Cardiac muscle cell (in vitro differentiated cells and primary cell): ENCODE measurements around the gene ARHGAP5. TPM values are rescaled to one million over a fixed set of nuclear protein-coding genes. Genes with fewer than 3 reads are reported as not detected.

Source experiments
- DNase-seq, 2 donors: peaks; one replicate each; pipeline versions ENCODE4 v3.0.0 to v3.0.0-alpha.2; 2010 to 2017; ENCODE audit warnings: low read depth in 1 of 2, low spot score in 1 of 2
- H3K27ac ChIP-seq: fragments of 200-600 bp; sonication (generic); 2 replicates; pipeline ENCODE4 v1.5.1; 2016
- H3K27me3 ChIP-seq: fragments of 200-600 bp; sonication (generic); 2 replicates; pipeline ENCODE4 v1.6.0; 2016; ENCODE audit warnings: control low read depth
- H3K36me3 ChIP-seq: fragments of 200-600 bp; sonication (generic); 2 replicates; pipeline ENCODE4 v1.5.1; 2016; ENCODE audit warnings: control low read depth
- H3K4me1 ChIP-seq: fragments of 200-600 bp; sonication (generic); 2 replicates; pipeline ENCODE4 v1.8.1; 2017; ENCODE audit warnings: low read depth, mild to moderate bottlenecking, mixed run types
- H3K4me3 ChIP-seq: fragments of 200-600 bp; sonication (generic); 2 replicates; pipeline ENCODE4 v1.5.1; 2016; ENCODE audit warnings: mild to moderate bottlenecking
- H3K9me3 ChIP-seq: fragments of 200-600 bp; sonication (generic); 2 replicates; pipeline ENCODE4 v1.5.1; 2017; ENCODE audit warnings: low read depth, mild to moderate bottlenecking, control low read depth
- CTCF ChIP-seq: IDR thresholded peaks from 2 replicates; pipeline ENCODE4 v1.5.1; 2012; ENCODE audit warnings: low read depth, mild to moderate bottlenecking, low read length
- polyA plus RNA-seq: library from polyadenylated mRNA; unstranded; fragments of >200 nt; fragmentation: Nextera tagmentation; extraction: Ambion mirVana; gene quantifications from 2 replicates; pipeline ENCODE4 v1.2.1, GENCODE V29; 2016
- total RNA-seq: library from RNA; depleted of rRNA; stranded (reverse); fragments of >200 nt; gene quantifications from 2 replicates; pipeline ENCODE4 v1.2.3, GENCODE V29; 2016

ARHGAP5 gene
- total and polyA plus RNA-seq, 2 experiments from 2014 or later: 12.9 to 77.5 TPM

GRCh38 chr14:32102968-32103367, 25.9 kb downstream of the ARHGAP5 start:
- Histone ChIP-seq H3K27me3 (no peaks in the 10 kb centered on the region), H3K4me3 (no peak overlapping the region), H3K36me3 (no peaks in the 10 kb centered on the region), H3K4me1 (peaks cover 21% of the 10 kb centered on the region), H3K27ac (no peak overlapping the region), H3K9me3 (no peaks in the 10 kb centered on the region)
- DNase-seq: no peak
- TF ChIP-seq CTCF: no peak

- Histone ChIP-seq H3K36me3 (no peaks in the 10 kb centered on the region), H3K27ac (peak overlapping the region; percentile 30), H3K4me1 (peaks cover 21% of the 10 kb centered on the region), H3K27me3 (no peaks in the 10 kb centered on the region), H3K4me3 (no peak overlapping the region), H3K9me3 (no peaks in the 10 kb centered on the region)
- no peak for TF ChIP-seq CTCF
- DNase-seq: no peak
These were observed 27.2 kb downstream of the ARHGAP5 start for GRCh38 chr14:32104308-32104707.

GRCh38 chr14:32104803-32105202, 27.7 kb downstream of the ARHGAP5 start:
- peak in 1 of 2 donors; percentile 15 for DNase-seq
- TF ChIP-seq CTCF: no peak
- Histone ChIP-seq H3K9me3 (no peaks in the 10 kb centered on the region), H3K4me1 (peaks cover 21% of the 10 kb centered on the region), H3K36me3 (no peaks in the 10 kb centered on the region), H3K27me3 (no peaks in the 10 kb centered on the region), H3K27ac (peak overlapping the region; percentile 30), H3K4me3 (no peak overlapping the region)

- H3K27ac ChIP-seq: peak overlapping the region; percentile 77
- no peaks in the 10 kb centered on the region for H3K36me3 ChIP-seq
- no peak overlapping the region for H3K4me3 ChIP-seq
- DNase-seq: peak in 1 of 2 donors; percentile 52
- peaks cover 14% of the 10 kb centered on the region for H3K4me1 ChIP-seq
- no peak for TF ChIP-seq CTCF
- no peaks in the 10 kb centered on the region for H3K27me3 ChIP-seq
- no peaks in the 10 kb centered on the region for H3K9me3 ChIP-seq
These were observed 32.8 kb downstream of the ARHGAP5 start for GRCh38 chr14:32109676-32110547.

GRCh38 chr14:32110548-32110896, 33.4 kb downstream of the ARHGAP5 start:
- H3K4me3 ChIP-seq: no peak overlapping the region
- peaks cover 14% of the 10 kb centered on the region for H3K4me1 ChIP-seq
- DNase-seq: no peak
- H3K27ac ChIP-seq: peak overlapping the region; percentile 77
- H3K27me3 ChIP-seq: no peaks in the 10 kb centered on the region
- TF ChIP-seq CTCF: no peak
- H3K9me3 ChIP-seq: no peaks in the 10 kb centered on the region
- H3K36me3 ChIP-seq: no peaks in the 10 kb centered on the region
